ENCODE data around the gene F7.
"Not testable (repeated sequence)": the region's sequence is repeated elsewhere in the genome, so short reads cannot be mapped to it uniquely, and the experiment has no call there.

Gene F7

DNA sequence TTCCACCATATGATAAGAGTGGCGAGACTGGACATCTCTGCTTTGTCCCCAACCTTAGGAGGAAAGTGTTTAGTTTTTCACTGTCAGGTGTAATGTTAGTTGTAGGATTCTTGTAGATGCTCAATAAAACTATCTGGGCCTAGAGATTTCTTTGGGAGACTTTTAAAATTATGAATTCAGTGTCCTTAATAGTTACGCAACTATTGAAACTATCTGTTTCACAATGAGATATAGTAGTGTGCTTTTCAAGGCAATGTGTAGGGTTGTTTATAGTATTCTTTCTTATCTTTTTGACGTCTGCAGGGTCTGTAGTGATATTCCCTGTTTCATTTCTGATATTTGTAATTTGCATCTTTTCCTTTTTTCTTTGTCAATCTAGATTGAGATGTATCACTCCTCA lies 33.2 kb upstream of the F7 start:
- no CpG with 5 or more reads among the region's 3 CpGs for WGBS (ENCODE audit: insufficient coverage, insufficient read length)
- Histone ChIP-seq H3K4me3 (ENCODE audit: low read length) (no peak overlapping the region), H3K27me3 (ENCODE audit: control insufficient read depth, insufficient read depth, low read length) (no peaks in the 10 kb centered on the region), H3K36me3 (ENCODE audit: control insufficient read depth, insufficient read depth, low read length) (no peaks in the 10 kb centered on the region), H3K4me1 (ENCODE audit: control insufficient read depth, insufficient read depth, low read length) (no peaks in the 10 kb centered on the region; the same call in 1 of the 2 replicates), H3K9me3 (ENCODE audit: control insufficient read depth, insufficient read depth, low read length) (no peaks in the 10 kb centered on the region), H3K27ac (ENCODE audit: low read length) (no peak overlapping the region)
- no peak for DNase-seq (ENCODE audit: low read depth, low spot score)

GRCh38 chr13:113073942-113074341 lies 31.6 kb upstream of the F7 start:
- H3K4me3 ChIP-seq (ENCODE audit: low read length): no peak overlapping the region
- H3K27ac ChIP-seq (ENCODE audit: low read length): no peak overlapping the region
- no peaks in the 10 kb centered on the region; the same call in 1 of the 2 replicates for H3K4me1 ChIP-seq (ENCODE audit: control insufficient read depth, insufficient read depth, low read length)
- DNase-seq (ENCODE audit: low read depth, low spot score): no peak
- no peaks in the 10 kb centered on the region for H3K9me3 ChIP-seq (ENCODE audit: control insufficient read depth, insufficient read depth, low read length)
- no peaks in the 10 kb centered on the region for H3K27me3 ChIP-seq (ENCODE audit: control insufficient read depth, insufficient read depth, low read length)
- H3K36me3 ChIP-seq (ENCODE audit: control insufficient read depth, insufficient read depth, low read length): no peaks in the 10 kb centered on the region
- WGBS (ENCODE audit: insufficient coverage, insufficient read length): no CpG with 5 or more reads among the region's 11 CpGs

- no peaks in the 10 kb centered on the region; the same call in 1 of the 2 replicates for H3K4me1 ChIP-seq (ENCODE audit: control insufficient read depth, insufficient read depth, low read length)
- no peak for DNase-seq (ENCODE audit: low read depth, low spot score)
- no CpG with 5 or more reads among the region's 18 CpGs for WGBS (ENCODE audit: insufficient coverage, insufficient read length)
- no peaks in the 10 kb centered on the region for H3K36me3 ChIP-seq (ENCODE audit: control insufficient read depth, insufficient read depth, low read length)
- H3K27ac ChIP-seq (ENCODE audit: low read length): no peak overlapping the region
- no peak overlapping the region for H3K4me3 ChIP-seq (ENCODE audit: low read length)
- H3K27me3 ChIP-seq (ENCODE audit: control insufficient read depth, insufficient read depth, low read length): no peaks in the 10 kb centered on the region
- no peaks in the 10 kb centered on the region for H3K9me3 ChIP-seq (ENCODE audit: control insufficient read depth, insufficient read depth, low read length)
These were observed 31.2 kb upstream of the F7 start for GRCh38 chr13:113074401-113074800.

DNA sequence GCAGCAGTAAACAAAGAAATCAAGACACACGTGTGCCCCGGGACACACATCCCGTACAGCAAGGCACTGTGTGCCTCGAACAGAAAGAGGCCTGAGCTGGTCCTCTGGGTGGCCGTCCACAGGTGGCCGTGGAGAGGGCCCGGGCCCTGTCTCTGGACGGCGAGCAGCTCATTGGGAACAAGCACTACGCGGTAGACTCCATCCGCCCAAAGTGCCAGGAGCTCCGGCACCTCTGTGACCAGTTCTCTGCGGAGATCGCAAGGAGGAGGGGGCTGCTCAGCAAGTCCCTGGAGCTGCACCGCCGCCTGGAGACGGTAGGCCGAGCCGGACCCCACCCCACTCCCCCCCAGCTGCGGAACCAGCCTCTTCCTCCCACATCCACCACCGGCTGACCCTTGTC lies 30.7 kb upstream of the F7 start:
- WGBS (ENCODE audit: insufficient coverage, insufficient read length): no CpG with 5 or more reads among the region's 22 CpGs
- Histone ChIP-seq H3K9me3 (ENCODE audit: control insufficient read depth, insufficient read depth, low read length) (no peaks in the 10 kb centered on the region), H3K36me3 (ENCODE audit: control insufficient read depth, insufficient read depth, low read length) (no peaks in the 10 kb centered on the region), H3K4me1 (ENCODE audit: control insufficient read depth, insufficient read depth, low read length) (no peaks in the 10 kb centered on the region; the same call in 1 of the 2 replicates), H3K27ac (ENCODE audit: low read length) (no peak overlapping the region), H3K27me3 (ENCODE audit: control insufficient read depth, insufficient read depth, low read length) (no peaks in the 10 kb centered on the region), H3K4me3 (ENCODE audit: low read length) (no peak overlapping the region)
- no peak for DNase-seq (ENCODE audit: low read depth, low spot score)

GRCh38 chr13:113075711-113076110 lies 29.9 kb upstream of the F7 start:
- no peaks in the 10 kb centered on the region for H3K4me1 ChIP-seq (ENCODE audit: control insufficient read depth, insufficient read depth, low read length)
- no peak overlapping the region for H3K27ac ChIP-seq (ENCODE audit: low read length)
- no peak overlapping the region for H3K4me3 ChIP-seq (ENCODE audit: low read length)
- no peaks in the 10 kb centered on the region for H3K9me3 ChIP-seq (ENCODE audit: control insufficient read depth, insufficient read depth, low read length)
- no CpG with 5 or more reads among the region's 17 CpGs for WGBS (ENCODE audit: insufficient coverage, insufficient read length)
- no peak for DNase-seq (ENCODE audit: low read depth, low spot score)
- no peaks in the 10 kb centered on the region for H3K27me3 ChIP-seq (ENCODE audit: control insufficient read depth, insufficient read depth, low read length)
- no peaks in the 10 kb centered on the region; the same call in 1 of the 2 replicates for H3K36me3 ChIP-seq (ENCODE audit: control insufficient read depth, insufficient read depth, low read length)

GRCh38 chr13:113076681-113077401 lies 28.8 kb upstream of the F7 start:
- no peaks in the 10 kb centered on the region; the same call in 1 of the 2 replicates for H3K36me3 ChIP-seq (ENCODE audit: control insufficient read depth, insufficient read depth, low read length)
- H3K9me3 ChIP-seq (ENCODE audit: control insufficient read depth, insufficient read depth, low read length): no peaks in the 10 kb centered on the region
- no peak overlapping the region for H3K27ac ChIP-seq (ENCODE audit: low read length)
- no peak overlapping the region for H3K4me3 ChIP-seq (ENCODE audit: low read length)
- H3K4me1 ChIP-seq (ENCODE audit: control insufficient read depth, insufficient read depth, low read length): no peaks in the 10 kb centered on the region
- DNase-seq (ENCODE audit: low read depth, low spot score): no peak
- no CpG with 5 or more reads among the region's 39 CpGs for WGBS (ENCODE audit: insufficient coverage, insufficient read length)
- no peaks in the 10 kb centered on the region for H3K27me3 ChIP-seq (ENCODE audit: control insufficient read depth, insufficient read depth, low read length)

DNA sequence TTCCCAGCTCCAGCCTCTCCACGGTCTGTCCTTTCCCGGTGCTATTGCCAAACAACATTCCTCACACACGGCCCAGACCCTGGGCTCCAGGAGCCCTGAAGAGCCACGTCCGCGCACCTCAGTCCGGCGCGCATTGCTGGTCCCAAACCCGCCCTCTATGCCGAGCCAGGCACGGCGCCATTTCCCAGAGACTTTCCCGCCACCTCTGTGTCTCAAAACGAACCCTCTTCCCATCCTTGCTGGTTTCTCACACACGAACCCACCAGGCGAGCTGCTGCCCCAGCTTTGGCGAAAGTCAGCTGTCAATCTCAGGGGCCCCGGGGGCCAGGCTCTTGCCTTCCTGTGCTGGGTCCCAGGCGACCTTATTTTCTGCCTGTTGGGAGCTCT lies 28.0 kb upstream of the F7 start:
- Histone ChIP-seq H3K27me3 (ENCODE audit: control insufficient read depth, insufficient read depth, low read length) (no peaks in the 10 kb centered on the region), H3K36me3 (ENCODE audit: control insufficient read depth, insufficient read depth, low read length) (no peaks in the 10 kb centered on the region; the same call in 1 of the 2 replicates), H3K4me3 (ENCODE audit: low read length) (no peak overlapping the region), H3K4me1 (ENCODE audit: control insufficient read depth, insufficient read depth, low read length) (no peaks in the 10 kb centered on the region), H3K9me3 (ENCODE audit: control insufficient read depth, insufficient read depth, low read length) (no peaks in the 10 kb centered on the region), H3K27ac (ENCODE audit: low read length) (no peak overlapping the region)
- WGBS (ENCODE audit: insufficient coverage, insufficient read length): no CpG with 5 or more reads among the region's 20 CpGs
- DNase-seq (ENCODE audit: low read depth, low spot score): no peak

DNA sequence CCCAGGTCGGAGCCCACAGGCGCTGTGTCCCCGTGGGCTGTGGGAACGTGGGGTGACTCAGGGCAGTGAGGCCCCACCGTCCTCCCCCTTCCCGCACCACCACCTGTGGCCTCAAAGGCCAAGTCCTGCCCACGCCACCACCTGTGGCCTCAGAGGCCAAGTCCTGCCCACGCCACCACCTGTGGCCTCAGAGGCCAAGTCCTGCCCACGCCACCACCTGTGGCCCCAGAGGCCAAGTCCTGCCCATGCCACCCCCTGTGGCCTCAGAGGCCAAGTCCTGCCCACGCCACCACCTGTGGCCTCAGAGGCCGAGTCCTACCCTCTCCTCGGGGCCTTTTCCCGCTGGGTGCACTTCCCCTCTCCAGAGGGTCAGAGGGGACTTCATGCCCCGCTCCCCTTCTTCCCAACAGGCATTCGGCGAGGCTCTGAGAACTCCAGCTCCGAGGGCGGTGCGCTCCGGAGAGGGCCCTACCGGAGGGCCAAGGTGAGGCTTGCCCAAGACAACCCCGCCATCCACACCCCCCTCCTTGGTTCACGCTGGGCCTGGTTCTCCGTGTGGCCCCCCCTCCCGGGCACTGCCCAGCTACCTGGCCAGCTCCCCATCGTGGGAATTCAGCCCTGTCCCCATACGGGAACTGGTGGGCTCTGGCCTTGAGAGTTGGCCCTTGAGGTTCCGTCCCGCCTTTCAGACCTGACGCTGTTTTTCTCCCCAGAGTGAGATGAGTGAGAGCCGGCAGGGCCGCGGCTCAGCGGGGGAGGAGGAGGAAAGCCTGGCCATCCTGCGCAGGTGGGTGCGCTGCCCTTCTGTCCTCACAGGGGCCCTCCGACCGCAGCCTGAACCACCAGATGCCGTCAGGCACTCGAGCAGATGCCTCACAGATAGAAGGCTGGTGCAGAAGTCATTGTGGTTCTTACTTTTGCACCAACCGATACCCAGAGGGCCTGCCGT lies 27.4 kb upstream of the F7 start:
- no CpG with 5 or more reads among the region's 42 CpGs for WGBS (ENCODE audit: insufficient coverage, insufficient read length)
- Histone ChIP-seq H3K27me3 (ENCODE audit: control insufficient read depth, insufficient read depth, low read length) (no peaks in the 10 kb centered on the region), H3K4me3 (ENCODE audit: low read length) (no peak overlapping the region), H3K4me1 (ENCODE audit: control insufficient read depth, insufficient read depth, low read length) (no peaks in the 10 kb centered on the region), H3K36me3 (ENCODE audit: control insufficient read depth, insufficient read depth, low read length) (no peaks in the 10 kb centered on the region; the same call in 1 of the 2 replicates), H3K9me3 (ENCODE audit: control insufficient read depth, insufficient read depth, low read length) (no peaks in the 10 kb centered on the region), H3K27ac (ENCODE audit: low read length) (no peak overlapping the region)
- no peak for DNase-seq (ENCODE audit: low read depth, low spot score)

DNA sequence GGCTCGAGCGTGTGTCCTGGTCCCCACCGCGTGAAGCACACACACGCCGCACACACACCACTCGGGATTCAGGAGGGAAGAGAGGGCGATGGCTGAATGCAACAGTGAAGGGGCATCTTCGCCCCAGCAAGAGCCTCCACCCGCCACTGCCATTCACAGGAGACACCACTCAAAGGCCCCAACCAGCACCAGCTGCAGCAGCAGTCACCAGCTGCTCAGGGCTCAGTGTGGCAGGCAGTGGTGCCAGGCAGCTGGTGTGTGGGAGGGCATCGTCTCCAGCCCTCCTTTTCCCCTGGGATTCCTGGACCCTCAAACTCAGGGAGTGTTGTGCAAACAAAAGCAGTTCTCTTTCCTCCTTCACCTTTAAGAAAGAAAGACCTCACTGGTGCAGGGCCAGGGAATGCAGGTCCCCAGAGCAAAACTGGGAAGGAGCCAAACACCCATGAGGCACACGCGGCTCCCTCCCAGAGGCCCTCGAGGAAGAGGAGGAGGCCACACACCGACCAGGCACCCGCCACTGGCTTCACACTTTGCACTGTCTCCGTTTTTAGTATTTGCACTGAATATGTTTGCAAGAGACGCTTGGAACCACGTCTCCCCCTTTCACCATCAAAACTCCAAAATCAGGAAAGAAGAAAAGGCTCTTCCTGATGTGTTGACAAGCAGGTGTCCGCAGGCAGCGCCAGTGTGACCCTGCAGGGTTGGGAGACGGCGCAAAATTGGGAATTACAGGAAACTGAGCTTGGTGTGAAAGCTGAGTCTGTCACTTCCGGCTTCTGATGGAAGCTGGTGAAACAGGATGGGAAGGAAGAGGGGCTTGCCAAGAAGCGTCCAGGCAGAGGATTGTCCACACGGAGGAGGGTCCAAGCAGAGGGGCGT lies 26.4 kb upstream of the F7 start:
- H3K9me3 ChIP-seq (ENCODE audit: control insufficient read depth, insufficient read depth, low read length): no peaks in the 10 kb centered on the region
- no peak for DNase-seq (ENCODE audit: low read depth, low spot score)
- no peaks in the 10 kb centered on the region for H3K27me3 ChIP-seq (ENCODE audit: control insufficient read depth, insufficient read depth, low read length)
- no peak overlapping the region for H3K4me3 ChIP-seq (ENCODE audit: low read length)
- no peaks in the 10 kb centered on the region for H3K4me1 ChIP-seq (ENCODE audit: control insufficient read depth, insufficient read depth, low read length)
- no CpG with 5 or more reads among the region's 27 CpGs for WGBS (ENCODE audit: insufficient coverage, insufficient read length)
- H3K27ac ChIP-seq (ENCODE audit: low read length): no peak overlapping the region
- H3K36me3 ChIP-seq (ENCODE audit: control insufficient read depth, insufficient read depth, low read length): no peaks in the 10 kb centered on the region; the same call in 1 of the 2 replicates

GRCh38 chr13:113079781-113080080 lies 25.9 kb upstream of the F7 start:
- H3K27ac ChIP-seq (ENCODE audit: low read length); DNase-seq (ENCODE audit: low read depth, low spot score); H3K4me3 ChIP-seq (ENCODE audit: low read length); H3K4me1 ChIP-seq (ENCODE audit: control insufficient read depth, insufficient read depth, low read length); H3K36me3 ChIP-seq (ENCODE audit: control insufficient read depth, insufficient read depth, low read length); H3K27me3 ChIP-seq (ENCODE audit: control insufficient read depth, insufficient read depth, low read length); H3K9me3 ChIP-seq (ENCODE audit: control insufficient read depth, insufficient read depth, low read length): not testable (repeated sequence)
- no CpG with 5 or more reads among the region's 9 CpGs for WGBS (ENCODE audit: insufficient coverage, insufficient read length)
